SH-SY5Y (cell line): ENCODE data around the gene XNDC1N.

Experiments
- GATA2 ChIP-seq: IDR thresholded peaks from 2 replicates; pipeline ENCODE4 v1.6.1; 2011; ENCODE audit warnings: mild to moderate bottlenecking, low read depth, low read length
- GATA3 ChIP-seq: IDR thresholded peaks from 2 replicates; pipeline ENCODE4 v1.6.1; 2011; ENCODE audit warnings: low read depth, mild to moderate bottlenecking, low read length, moderate library complexity

- TF ChIP-seq GATA2 (no peak), GATA3 (no peak)
Observed at GRCh38 chr11:71947498-71947897, 19.1 kb upstream of the XNDC1N start.
